ENCODE data around the gene MSL3. TPM values are rescaled to one million over a fixed set of nuclear protein-coding genes. Genes with fewer than 3 reads are reported as not detected.

MSL3 gene
- polyA plus RNA-seq, 1 donor: 51.5 TPM

Other genes starting within 250 kb of the MSL3 start
- gene ARHGAP6, start 92.3 kb upstream of the MSL3 start, polyA plus RNA-seq (ENCODE audit: insufficient read length): 15.0 TPM